ENCODE measurements around the gene GRHL3.

- no peak for TF ChIP-seq SREBF1 (IDR thresholded peaks at IDR 0.05; ENCODE audit: low read length)
- no peak for TF ChIP-seq ESRRA (IDR thresholded peaks at IDR 0.05; ENCODE audit: low read length)
- TF ChIP-seq BMI1 (IDR thresholded peaks at IDR 0.05; ENCODE audit: borderline replicate concordance), result no peak
- TF ChIP-seq POLR2A (IDR thresholded peaks at IDR 0.05; ENCODE audit: low read depth, low read length), result no peak
- TF ChIP-seq EZH2 (IDR thresholded peaks at IDR 0.05; ENCODE audit: borderline replicate concordance, control insufficient read depth, low read depth, low read length), result no peak
- TF ChIP-seq BCL3 (IDR thresholded peaks at IDR 0.05; ENCODE audit: borderline replicate concordance, insufficient read depth, low read depth, low read length, poor library complexity, severe bottlenecking), result no peak
- TF ChIP-seq TAF1 (IDR thresholded peaks at IDR 0.05; ENCODE audit: borderline replicate concordance, low read depth, low read length), result no peak
- no peak for TF ChIP-seq SMC3 (IDR thresholded peaks at IDR 0.05; ENCODE audit: borderline replicate concordance, low read length)
- TF ChIP-seq CREM (IDR thresholded peaks at IDR 0.05; ENCODE audit: low read depth), result no peak
Measured at GRCh38 chr1:24353292-24353891, 34.2 kb downstream of the GRHL3 start.
